T1000 (cell line): ENCODE results near the gene CCDC160.
"Not testable (repeated sequence)": the region's sequence is repeated elsewhere in the genome, so short reads cannot be mapped to it uniquely, and the experiment has no call there.

Experiments used
- DNase-seq: peaks from one replicate; lab custom pipeline; 2025; ENCODE audit warnings: mixed read lengths; lab: John Stamatoyannopoulos, UW

CCDC160 gene

DNA sequence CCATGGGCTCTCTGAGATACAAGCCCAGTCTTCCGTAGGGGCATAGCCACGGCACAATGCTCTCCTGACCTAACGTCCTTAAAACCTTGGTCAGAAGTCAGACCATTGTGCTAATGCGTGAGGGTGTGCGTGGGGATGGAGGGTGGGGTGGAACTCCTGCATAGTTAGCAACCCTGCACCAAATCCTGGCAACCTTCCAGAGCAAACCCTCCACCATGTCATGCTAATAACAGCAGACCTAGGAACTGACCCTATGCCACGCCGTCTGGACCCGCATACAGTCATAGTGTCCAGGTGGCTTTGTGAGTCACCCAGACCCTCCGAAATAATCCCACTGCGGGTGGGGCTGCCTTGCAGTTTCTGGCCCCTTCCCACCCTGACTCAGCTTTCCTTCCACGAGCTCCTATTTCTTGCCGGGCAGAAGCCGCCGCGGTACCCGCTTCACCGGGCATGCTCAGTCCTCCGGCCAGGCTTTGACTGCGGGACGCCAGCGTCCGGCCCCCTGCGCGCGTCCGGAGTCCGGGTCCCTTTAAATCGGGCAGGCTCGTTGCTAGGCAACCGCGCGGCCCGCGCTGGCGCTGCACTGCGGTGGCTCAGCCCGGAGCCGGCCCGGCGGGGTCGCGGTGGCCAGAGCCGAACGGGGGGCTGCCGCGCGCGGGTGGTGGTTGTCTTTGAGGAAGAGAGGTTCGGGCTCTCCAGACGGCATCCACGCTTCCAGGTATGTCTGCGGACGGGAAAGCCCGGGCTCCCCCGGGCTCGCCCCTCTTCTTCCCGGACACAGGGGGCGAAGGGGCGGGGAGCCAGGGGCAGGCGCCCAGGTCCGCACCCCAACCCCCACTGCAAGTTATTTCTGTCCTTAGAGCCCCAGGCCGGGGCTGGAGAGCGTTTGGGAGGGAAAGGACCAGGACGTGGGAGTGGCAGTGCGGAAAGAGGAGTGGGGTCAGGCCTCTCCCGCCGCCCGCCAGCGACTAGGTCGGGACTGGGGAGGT, at the start of gene CCDC160:
Gene CCDC160, plus strand, starts transcription at position 557 of the 989 bp plus-strand sequence. CDS start 7,619 bp downstream, outside the sequence.
- DNase-seq: no peak

- no peak for DNase-seq
Measured at GRCh38 chrX:134191281-134191680, 45.7 kb upstream of the CCDC160 start.

DNA sequence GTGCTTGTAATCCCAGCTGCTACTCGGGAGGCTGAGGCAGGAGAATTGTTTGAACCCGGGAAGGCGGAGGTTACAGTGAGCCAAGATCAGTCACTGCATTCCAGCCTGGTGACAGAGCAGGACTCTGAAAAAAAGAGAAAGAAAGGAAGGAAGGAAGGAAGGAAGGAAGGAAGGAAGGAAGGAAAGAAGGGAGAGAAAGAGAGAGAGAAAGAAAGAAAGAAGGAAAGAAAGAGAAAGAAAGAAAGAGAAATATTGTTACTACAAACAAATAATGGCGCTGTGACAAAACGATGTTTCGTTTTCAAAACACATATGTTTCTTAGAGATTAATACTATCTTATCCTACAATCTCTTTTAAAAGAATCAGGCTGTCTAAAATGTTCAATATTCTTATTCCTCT, 42.1 kb upstream of the CCDC160 start:
- no peak for DNase-seq

DNA sequence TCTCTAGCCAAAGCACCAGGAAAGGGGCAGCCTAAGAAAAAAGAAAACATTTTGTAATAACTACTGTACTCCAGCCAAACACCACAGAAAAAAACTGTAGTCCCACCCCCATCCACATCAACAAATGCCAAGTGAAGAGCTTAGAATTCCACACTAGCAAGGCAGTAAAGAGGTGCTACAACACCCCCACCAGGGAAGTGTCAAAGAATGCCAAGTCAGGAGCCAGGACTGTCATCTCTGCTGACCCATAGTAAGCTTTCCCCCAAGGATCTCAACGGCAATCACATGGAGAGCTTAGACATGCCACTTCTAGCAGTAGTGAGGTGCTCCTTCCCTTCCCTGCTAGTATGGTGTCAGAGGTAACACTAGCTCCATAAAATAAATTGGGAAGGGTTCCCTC, 34.4 kb upstream of the CCDC160 start:
- DNase-seq: no peak

GRCh38 chrX:134206221-134206620, 30.8 kb upstream of the CCDC160 start:
- no peak for DNase-seq

GRCh38 chrX:134210465-134210864, 26.5 kb upstream of the CCDC160 start:
- no peak for DNase-seq

- no peak for DNase-seq
Measured at GRCh38 chrX:134235236-134235635, 1.7 kb upstream of the CCDC160 start.

GRCh38 chrX:134238144-134238543, 1.2 kb downstream of the CCDC160 start:
- not testable (repeated sequence) for DNase-seq

DNA sequence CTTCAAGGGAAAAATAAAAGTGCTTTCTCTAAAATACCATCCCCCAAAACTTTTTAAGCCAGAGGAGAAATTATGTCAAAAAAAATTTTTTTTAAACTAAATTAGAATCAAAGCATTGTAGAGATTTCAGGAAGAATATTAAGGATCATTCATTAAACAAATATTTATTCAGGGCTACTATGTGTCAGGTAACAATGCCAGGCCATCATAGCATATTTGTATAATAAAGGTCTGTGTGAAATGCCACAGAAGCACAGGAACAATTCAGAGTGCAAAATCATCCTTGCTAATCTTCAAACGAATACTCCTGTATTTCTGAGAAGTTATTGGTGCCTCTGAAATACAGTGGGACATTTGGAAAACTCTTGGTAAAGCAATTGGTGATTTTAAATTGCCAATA, 2.0 kb downstream of the CCDC160 start:
- DNase-seq: no peak

- DNase-seq: no peak
Measured at GRCh38 chrX:134240209-134240608, 3.2 kb downstream of the CCDC160 start.

DNA sequence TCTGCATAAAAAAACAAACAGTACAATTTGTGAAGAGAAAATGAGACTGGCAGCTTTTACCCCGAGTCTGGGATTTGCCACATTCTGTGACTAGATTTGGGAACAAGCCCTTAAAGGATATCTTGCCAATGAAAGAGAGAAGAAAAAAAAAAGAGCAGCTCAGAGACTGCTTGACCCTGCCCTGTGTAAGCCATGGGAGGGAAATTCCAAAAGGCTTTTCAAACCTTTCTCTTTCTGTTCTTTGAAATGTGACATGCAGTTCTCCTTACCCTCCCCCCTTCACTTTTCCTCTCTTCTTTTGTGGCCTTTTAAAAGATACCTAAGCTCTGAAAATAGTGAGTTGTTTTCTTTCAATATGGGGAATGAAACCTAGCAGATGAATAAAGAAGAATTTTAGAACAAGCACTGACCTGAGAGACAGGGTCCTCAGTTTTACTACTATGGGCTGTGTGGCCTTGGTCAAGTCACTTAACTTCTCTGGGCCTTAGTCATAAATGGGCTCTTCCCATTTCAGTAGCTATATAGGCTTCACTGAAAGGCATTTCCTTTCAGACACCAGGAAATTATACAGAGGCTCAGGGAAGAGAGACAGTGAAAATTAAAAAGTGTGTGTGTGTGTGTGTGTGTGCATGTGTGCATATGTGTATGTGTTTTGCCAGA, 5.1 kb downstream of the CCDC160 start:
- no peak for DNase-seq

DNA sequence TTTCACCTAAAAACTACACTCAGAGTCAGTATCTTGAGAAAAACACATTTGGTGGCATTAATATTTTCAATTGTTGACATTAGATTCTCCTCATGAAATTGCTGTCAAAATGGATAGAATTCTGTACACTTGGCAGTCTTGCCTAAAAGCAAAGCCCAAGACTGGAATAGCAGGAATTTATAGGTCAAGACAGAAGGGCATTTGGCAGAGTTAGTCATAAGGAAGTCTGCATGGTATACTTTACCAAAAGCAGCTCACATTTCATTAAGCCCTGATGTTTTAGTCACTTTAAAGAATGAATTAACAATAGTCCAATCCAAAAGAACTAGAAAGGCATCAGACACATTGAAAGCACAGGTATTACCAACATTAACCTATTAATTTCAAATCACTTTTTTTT, 7.1 kb downstream of the CCDC160 start:
- no peak for DNase-seq

GRCh38 chrX:134246282-134246681, 9.3 kb downstream of the CCDC160 start:
- DNase-seq: no peak

GRCh38 chrX:134247492-134247891, 10.5 kb downstream of the CCDC160 start:
- no peak for DNase-seq

- DNase-seq: no peak
Measured at GRCh38 chrX:134249241-134249640, 12.3 kb downstream of the CCDC160 start.

DNA sequence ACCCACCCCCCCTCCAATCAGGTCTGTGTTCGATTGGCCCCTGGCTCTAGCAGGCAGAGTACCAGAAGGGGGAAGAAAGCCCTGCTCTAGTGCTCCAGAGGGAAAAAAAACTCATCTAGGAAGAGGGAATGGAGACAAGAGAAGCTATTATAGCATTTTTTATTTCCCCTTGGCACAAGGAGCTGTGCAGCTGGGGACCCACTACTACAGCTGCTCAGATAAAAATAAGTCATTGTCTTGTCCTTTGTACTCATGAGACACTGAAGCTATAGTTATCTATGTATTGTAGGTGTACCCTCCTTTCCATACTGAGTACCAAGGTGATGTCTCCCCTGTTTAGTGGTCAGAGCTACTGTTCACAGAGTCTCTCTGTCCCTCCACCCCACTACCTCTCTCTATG, 14.3 kb downstream of the CCDC160 start:
- no peak for DNase-seq

DNA sequence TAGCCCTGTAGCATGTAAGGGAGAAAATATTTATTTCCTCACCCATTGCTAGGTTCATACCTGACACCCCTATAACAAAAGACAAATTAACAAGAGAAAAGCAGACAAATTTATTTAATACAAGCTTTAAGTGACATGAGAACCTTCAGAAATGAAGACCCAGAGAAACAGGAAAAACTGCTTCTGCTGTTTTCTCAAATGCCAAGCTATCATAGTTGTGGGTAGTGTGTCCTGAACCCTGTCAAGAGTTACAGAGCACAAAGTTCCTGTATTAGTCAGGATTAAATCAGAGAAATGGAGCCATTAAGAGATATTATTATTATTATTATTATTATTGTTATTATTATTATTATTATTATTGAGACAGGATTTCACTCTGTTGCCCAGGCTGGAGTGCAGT, 17.5 kb downstream of the CCDC160 start:
- DNase-seq: no peak

DNA sequence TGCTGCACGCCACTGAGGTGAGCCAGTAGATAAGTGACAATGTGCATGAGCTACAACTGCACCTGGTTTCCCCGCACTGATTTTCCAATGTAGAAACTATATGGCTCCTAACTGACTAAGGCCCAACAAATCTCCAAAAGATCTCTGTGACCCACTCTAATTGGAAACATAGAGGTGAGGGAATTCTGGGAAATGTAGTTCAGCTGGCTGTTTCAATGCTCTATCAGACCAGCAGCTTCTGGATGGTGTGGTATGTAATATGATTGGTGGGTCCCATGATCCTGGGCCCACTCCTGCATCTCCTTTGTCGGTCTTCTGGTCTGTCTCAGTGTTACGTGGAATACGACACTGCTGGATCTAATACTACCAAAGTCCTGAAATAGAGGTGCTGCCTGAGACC, 18.6 kb downstream of the CCDC160 start:
- no peak for DNase-seq

DNA sequence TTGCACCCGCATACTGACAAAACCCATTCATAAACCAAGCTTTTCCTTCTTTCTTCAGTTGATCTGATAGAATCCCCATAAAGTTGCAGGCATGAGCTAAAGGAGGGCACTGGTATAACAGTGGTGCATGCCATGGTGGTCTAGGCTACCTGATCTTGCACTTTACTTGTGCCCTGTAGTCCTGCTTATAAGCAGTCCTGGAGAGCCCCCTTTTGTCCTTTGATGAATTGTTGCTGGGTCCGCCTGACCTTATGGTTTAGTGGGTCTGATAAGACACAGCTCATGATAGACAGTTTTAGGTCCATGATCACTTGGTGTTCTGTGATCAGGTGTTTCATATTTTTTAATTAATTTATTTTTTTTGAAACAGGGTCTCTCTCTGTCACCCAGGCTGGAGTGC, 19.7 kb downstream of the CCDC160 start:
- DNase-seq: no peak

DNA sequence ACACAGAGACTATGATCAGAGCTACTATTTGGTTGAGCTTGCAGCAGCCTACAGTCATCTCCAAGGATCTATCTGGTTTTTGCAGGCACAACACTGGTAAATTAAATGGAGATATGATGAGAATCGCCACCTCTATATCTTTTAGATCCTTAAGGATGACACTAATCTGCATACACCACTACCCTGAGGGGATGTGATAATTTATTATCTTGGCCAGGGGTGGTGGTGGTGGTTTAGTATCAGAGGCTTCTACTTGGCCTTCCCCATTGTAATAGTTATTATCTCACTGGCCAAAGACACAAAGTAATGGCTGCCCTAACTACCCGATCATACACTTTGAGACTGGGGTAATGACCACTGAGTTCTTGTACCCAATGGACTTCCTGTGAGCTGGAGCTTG, 21.2 kb downstream of the CCDC160 start:
- DNase-seq: no peak

- DNase-seq: not testable (repeated sequence)
Measured at GRCh38 chrX:134285934-134286333, 49.0 kb downstream of the CCDC160 start.

DNA sequence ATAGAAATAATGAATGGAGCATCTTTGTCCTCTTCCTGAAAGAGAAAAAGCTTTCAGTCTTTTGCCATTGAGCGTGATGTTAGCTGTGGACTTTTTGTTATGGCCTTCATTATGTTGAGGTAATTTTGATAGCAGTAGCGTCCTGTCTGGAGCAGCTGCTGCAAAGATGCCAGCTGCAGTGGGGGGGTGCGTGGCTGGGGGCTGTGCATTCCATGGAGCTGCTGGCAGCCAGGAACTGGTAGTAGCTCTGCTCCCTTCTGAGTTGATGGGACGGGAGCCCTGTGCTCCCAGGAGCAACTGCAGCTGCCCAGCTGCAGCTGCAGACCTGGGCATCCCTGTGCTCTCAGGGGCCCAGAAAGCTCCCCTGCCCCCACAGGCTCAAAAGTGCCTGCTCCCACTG, 50.4 kb downstream of the CCDC160 start:
- DNase-seq: no peak

DNA sequence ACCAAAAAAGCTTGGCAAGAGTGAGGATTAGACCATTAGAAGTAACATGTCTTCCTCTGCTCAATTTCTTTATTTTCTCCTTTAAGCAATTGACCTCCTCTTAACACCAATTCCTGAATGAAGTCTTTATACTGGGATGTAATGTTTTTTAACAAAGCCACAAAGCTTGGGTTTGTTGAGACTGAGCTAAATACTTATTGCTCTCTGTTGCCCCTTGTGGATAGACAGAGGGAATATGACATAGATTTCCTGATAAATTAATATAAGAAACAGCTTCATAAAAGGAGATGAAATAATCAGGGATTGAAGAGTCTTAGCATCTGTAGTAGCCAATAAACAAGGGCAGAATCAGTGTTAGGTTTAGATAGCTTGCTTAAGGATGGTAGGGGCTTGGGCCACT, 57.6 kb downstream of the CCDC160 start:
- DNase-seq: no peak
